Bone marrow (tissue), 2 donors: ENCODE measurements around the gene CYBA.

ENCODE experiments used
- DNase-seq, 2 donors: peaks; one replicate each; lab custom pipeline; 2025; lab: John Stamatoyannopoulos, UW

CYBA gene

DNA sequence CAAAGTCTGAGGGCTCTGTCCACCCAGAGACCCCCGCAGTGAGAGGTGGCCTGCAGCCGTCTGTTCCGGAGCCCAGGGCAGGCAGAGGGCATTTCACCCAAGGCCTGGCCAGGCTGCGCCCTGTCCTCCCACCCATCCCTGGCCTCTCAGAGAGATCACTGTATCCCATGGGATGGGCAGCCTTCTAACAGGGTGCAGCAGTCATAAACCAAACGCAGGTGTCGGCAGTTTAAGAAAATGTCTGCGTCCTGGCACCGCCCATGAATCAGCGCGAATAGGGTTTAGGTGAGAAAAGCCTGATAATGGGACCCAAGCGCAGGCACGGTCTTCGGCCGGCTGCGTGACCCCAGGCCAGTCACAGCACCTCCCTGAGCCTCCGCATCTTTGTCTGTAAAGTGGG, 5.4 kb downstream of the CYBA start:
- no peak for DNase-seq

DNA sequence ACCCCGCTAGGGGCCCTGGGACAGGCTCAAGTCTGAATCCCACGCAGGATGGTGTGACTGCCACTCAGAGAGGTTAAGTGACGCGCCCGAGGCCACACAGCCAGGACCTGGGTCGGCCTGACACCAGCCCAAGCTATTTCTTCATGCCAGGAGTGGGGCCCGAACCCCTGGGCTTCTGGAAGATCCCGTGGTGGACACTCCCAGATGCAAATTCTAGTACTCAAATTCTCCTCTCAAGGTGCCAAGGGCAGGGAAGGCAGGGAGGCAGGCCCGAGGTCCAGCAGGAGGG, 7.3 kb downstream of the CYBA start:
- DNase-seq = no peak

DNA sequence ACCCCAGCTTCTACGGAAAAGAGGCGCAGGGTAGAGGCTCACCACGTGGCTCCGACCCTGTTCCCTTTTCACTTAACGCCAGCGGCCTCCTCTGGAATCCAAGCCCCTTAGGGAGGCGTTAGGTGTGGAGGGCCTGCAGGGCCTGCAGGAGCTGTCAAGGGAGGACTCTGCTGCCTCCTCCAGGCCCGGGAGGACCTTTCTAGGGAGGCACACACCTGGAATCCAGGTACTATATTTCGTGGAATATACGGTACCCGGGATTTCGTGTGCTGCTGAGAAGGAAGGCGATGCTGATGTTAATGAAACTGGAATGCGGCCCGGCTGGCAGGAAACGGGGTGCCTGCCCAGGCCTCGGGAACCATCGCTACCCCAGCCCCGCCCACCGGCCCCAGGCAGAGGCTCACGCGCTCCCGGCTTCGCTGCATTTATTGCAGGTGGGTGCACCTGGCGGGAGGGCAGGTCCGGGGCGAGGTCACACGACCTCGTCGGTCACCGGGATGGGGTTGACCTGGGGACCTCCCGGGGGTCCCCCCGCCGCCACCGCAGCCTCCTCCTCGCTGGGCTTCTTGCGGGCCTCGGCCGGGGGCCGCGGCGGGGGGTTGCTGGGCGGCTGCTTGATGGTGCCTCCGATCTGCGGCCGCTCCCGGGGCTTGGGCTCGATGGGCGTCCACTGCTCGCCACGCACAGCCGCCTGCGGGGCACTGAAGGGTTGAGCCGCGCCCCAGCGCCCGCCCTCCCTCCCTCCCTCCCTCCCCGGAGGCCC, 7.8 kb downstream of the CYBA start:
- DNase-seq = no peak

DNA sequence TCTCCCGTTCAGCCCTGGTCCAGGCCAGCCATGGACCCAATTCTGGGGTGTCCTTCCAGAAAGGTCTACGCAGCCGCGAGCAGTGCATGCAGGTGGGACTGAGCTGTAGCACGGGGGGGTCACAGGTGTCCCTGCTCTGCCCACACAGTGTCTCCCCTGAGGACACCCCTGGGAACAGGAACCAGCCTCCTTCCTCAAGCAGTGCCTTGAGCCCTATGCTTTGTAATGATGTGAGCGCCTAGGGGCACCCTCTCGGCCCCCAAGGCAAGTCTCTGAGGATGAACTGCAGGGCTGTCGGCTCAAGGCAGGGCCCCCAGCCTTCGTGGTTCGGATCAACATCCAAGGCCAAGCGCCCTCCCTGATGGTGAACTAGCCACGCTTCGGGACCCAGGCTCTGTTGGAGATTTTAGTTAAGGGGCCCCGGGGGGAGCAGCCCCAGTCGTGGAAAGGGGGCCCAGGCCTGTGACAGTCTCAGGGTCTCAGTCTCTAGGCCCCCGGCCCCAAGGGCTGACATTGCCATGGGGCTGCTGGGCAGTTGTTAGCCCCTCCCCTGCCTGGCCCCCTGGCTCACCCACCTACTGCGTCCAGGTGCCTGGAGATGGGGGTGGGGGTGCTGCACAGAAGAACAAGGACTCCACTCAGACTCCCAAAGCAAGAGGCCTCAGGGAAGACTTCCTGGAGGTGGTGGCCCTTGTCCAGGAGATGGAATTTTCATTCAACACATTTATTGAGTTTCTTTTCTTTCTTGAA, 10.2 kb downstream of the CYBA start:
- DNase-seq = no peak

DNA sequence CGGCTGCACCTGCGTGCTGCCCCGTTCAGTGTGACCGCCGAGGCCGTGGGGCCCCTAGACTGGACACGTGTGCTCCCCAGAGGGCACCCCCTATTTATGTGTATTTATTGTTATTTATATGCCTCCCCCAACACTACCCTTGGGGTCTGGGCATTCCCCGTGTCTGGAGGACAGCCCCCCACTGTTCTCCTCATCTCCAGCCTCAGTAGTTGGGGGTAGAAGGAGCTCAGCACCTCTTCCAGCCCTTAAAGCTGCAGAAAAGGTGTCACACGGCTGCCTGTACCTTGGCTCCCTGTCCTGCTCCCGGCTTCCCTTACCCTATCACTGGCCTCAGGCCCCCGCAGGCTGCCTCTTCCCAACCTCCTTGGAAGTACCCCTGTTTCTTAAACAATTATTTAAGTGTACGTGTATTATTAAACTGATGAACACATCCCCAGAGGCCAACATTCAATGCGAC, 10.8 kb downstream of the CYBA start:
- DNase-seq = no peak

DNA sequence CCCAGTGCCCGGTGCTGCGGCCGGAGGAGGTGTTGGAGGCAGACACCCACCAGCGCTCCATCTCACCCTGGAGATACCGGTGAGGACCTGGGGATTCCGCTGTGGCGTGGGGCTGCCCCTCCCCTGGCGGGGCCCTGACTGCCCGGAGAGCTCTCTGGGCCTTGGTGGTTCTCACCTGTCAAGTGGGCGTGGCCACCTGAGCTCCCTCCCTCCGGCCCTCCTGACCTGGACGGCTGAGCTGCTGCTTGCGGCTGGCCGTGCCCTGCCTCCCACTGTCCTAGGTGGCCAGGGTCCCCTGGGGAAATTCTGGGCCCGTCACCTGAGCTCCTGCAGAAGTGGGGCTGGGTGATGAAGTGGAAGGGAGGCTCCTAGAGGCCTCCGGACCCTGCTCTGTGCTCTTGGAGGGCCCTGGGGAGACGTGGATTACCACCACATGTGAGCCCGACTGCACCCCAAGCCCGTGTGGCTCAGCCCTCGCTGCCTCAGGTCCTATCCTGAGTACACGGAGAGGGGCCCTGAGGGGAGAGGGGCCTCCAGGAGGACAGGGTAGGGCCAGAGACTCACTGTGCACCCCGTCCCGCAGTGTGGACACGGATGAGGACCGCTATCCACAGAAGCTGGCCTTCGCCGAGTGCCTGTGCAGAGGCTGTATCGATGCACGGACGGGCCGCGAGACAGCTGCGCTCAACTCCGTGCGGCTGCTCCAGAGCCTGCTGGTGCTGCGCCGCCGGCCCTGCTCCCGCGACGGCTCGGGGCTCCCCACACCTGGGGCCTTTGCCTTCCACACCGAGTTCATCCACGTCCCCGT, 11.4 kb downstream of the CYBA start:
- DNase-seq = no peak

DNA sequence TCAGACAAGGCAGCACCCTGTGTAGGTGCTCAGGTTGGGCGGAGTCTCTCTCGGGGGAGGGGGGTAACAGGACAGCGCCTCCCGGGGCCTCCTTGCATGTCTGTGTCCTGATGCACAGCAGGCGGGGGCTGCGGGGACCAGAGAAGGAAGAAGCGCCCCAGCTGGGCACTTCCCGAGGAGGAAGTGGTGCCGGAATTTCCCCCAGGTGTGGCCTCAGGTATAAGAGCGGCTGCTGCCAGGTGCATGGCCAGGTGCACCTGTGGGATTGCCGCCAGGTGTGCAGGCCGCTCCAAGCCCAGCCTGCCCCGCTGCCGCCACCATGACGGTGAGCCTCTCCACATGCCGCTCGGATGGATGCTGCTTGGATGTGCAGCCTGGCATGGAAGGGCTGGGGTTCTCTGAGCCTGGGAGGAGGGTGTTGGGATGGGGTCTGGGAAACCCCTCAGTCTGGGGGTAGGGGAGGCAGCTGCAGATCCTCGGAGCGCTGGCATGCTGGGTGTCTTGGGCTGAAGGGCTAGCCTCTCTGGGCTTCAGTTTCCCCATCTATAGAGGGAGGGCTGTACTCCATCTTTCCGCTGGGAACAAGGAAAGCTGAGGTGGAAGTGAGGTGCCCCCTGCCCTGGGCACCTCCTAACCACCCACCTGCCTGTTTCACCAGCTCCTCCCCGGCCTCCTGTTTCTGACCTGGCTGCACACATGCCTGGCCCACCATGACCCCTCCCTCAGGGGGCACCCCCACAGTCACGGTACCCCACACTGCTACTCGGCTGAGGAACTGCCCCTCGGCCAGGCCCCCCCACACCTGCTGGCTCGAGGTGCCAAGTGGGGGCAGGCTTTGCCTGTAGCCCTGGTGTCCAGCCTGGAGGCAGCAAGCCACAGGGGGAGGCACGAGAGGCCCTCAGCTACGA, 12.3 kb downstream of the CYBA start, which contains the start of gene IL17C:
Gene IL17C (plus strand): TSS at position 250 of the 908 bp plus-strand sequence. CDS start 70 bp downstream, at position 320.
- DNase-seq = no peak

DNA sequence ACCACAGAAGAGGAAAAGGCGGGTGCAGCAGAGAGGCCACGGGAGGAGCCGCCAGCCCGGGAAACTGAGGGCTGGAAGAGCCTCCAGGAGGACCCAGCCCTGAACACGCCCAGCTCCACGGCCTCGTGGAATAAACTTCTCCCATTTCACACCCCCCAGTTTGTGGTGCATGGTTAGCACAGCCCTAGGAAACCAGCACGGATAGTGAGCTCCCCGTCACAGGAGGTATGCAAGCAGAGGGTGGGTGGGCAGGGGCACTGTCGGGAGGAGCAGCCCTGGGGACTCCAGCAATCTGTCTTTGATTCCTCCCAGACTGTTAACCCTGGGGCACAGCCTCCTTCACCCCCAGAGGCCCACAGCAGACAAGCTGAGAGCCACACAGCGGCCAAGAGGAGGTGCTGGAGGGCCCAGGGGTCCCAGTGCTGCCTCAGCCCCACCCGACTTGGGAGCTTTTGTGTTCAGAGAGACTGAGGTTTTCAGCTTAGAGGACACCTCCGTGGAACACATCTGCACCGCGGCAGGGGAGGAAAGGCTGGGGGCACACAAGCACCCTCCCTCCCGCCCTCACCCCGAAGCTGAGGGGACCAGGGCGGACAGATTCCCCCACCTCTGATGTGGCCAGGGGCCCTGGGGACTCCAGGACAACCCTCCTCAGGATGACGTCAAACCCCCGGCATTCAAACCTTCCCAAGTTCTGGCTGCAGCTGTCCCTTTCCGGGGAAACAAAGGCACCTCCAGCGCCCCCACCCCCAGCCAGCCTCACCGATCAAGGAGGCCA, 14.2 kb downstream of the CYBA start:
- no peak for DNase-seq

DNA sequence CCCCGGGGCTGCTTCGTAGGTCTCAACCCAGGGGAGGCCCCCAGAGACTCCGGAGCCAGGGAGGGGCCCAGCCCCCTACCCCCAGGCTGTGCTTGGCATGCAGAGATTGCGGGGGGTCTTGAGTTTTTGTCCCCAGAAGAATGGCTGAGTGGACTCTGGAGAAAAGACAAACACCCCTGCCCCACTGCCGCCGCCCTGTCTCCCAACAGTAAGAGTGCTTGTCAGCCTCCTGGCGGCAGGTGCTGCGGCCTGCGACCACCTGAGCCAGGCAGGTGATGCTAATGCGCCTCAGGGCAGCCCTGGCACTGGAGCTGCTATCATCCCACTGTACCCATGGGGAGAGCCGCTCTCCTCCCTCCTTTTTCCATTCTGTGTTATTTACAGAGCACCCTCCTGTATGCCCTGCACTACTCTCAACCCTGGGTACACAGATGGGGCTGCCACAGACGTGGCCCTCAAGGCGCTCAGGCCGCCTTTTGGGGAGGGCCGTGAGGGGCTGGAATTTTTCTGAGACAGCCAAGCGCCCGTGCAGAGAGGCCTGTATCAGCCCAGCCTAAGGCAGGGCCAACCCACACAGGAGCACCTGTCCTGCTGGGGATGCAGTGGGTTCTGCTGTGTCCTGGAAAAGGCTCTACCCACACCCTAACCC, 15.1 kb downstream of the CYBA start:
- DNase-seq = no peak

DNA sequence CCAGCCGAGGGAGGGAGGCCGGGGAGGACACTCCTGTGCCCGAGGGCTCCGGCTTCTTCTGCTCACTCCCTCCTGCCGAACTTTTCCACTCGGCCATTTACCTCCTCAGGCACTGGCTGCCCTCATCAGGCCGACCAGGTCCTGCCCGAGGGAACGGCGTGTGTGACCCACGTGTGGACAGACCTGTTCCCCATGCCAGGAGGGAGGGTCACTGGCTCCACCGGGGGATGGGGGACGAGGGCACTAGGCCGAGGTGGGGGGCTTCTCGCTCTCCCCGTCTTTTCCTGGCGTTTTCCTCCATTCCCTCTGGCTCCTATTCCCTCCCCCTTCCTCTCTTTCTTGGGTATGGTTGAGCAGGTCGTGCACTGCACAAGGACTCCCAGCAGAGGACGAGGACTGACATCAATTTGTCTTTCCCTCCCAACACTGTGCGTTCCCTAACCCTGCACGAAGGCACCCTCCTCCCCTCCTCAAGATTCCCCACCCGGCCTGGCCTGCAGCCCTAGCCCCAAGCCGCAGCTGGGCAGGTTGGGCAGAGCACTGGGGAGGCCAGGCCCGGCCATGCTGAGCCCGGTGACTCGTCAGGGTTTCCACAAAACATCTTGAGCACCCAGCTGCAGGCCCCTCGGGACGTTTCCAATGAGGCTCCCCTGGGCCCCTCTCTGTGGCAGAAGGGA, 15.7 kb downstream of the CYBA start:
- peak in 1 of 2 donors; percentile 40 for DNase-seq

DNA sequence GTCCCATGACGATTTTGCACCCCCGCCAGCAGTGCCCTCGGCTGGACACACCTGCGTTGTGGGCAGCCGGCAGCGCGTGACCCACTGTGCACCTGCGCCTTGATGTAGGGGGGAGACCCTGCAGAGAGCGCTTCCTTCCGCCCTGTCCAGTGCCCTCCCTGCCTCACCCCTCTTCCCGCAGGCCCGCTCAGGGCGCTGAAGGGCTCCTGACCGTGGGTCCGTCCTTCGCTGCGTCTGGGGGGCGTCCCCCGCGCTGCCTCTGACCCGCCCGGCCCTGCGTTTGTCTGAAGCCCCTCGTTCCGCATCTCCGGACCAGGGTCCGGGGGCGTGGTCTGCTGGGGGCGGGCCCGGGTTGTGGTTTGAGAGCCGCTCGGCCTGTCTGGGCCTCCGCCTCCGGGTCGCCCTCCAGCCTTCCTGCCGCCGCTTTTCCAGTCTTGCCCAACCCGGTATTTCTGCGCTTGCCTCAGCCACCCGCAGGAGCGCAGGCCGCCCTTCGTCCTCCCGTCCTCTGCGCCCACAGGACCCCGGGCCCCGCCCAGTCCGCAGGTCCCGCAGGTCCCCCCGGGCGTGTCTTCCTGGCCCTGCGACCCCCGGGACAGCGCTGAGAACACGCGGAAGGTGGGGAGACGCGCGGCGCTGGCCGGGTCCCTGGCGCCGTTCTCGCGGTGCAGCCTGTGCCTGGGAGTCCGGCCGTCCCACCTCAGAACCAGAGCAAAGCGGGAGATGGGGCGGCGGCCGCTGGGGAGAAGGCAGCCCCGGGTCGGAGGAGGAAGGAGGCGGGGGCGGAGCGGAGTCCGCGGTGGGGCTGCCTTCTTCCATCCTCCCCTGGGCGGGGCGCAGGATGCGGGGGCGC, 16.5 kb downstream of the CYBA start:
- DNase-seq = peak in 1 of 2 donors; percentile 85

DNA sequence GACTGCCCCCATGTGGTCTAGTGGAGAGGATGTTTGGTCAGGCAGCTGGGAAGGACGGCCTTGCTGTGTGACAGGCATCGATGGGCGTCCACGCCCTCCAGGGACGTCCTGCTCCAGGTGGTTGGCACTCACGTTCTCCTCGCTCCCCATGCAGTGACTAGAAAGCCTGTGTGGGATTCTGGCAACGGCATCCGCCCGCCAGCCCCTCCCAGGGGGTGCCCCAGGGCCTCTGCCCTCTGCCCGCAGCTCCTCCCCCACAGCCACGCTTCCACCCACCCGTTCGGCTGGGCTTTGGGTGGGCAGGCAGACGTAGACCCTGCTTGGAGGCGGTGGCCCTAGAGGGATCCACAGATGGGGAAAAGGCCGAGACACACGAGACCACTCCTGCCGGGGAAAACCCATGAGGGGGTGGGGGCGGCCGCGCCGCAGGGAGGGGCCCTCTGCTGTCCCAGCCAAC, 17.1 kb downstream of the CYBA start:
- DNase-seq = peak in 1 of 2 donors; percentile 48

DNA sequence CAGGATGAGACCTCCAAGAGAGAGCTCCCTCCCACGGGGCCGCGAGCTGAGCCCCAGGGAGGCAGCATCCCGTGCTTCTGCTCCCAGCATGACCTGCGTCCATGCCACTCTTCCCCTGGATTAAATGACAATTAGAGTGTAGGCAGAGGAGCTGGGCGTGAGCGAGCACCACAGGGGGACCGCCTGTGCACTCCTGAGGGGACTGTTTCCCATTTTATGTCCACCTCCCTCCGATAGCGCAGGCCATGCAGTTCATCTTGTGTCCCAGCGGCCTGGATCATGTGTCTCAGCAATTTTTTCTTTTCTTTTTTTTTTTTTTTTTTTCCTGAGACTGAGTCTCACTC, 18.3 kb downstream of the CYBA start:
- DNase-seq = no peak

DNA sequence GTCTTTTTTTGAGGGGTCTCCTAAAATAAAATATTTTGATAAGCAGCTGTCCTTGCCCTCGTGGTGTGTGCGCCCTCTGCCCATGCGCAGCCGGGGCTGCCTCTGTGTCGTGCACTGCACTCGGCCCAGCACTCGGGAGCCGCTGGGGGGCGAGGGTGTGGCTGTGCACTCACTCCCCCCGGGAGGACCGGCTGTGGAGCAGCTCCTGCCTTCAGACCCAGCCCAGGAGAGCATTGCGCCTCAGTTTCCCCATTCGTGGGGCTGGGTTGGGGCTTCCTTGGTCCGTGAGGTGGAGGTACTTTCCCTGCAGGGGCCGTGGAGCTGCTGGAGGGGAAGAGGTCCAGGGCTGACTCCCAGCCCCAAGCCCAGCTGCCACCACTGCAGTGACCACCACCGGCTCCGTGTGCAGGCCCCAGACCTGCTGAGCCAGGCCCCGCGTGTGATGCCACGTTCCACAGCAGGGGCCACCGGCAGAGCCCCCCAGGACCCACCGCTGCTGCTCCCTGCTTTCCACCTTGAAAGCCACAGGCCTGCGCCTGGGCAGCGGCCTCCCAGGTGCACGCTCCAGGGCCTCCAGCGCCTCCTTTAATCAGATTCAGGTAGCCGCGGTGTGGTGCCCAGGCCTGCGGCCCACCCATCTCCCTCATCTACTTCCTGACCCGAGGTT, 18.8 kb downstream of the CYBA start:
- no peak for DNase-seq

DNA sequence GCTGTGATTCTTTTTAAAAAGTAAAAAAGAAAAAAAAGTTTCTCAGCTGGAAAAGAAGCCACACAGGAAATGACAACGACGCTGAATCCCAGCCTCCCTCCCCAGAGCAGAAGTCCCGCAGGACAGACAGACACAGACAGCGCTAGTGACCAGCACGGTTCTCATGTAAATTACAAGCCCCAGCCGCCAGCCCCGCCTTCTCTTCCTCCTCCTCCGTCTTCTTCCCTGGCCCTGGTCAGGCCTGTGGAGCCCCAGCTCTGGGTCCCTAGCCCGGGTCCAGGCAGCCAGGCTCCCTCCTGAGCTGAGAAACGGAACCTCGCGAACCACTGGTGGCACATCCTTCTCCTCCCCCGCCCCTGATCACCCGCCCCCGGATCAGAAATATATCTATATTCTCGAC, 19.5 kb downstream of the CYBA start:
- DNase-seq = no peak

DNA sequence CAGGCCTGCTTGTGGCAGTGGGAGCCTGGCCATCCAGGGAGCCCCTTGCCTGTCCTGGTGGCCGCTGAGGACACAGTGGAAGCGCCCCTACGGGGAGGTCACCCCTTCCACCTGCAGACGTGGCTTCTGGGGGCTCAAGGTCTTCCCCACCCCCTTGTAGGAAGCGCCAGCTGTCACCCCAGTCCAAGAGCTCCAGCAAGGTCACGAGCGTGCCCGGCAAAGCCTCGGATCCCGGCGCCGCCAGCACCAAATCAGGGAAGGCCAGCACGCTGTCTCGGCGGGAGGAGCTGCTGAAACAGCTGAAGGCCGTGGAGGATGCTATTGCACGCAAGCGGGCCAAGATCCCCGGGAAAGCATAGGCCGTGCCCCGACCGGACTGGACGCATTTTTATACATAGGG, 19.9 kb downstream of the CYBA start:
- DNase-seq = no peak

DNA sequence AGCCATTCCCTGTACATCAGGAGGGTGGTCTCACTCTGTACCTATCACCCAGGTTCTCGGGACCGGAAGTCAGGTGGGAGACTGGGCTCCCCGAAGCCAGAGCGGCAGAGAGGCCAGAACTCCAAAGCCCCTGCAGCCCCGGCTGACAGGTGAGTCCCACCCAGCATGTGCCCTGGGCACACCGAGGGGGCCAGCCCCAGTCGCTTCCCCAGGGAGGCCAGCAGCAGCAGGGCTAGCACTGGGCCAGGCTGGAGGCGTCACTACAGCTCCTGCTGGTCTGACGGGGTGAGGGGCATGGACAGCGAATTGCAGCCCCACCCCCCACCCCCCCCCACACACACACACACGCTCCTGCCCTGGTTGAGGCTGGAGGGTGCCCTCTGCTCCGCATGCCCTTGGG, 20.4 kb downstream of the CYBA start:
- DNase-seq = no peak

DNA sequence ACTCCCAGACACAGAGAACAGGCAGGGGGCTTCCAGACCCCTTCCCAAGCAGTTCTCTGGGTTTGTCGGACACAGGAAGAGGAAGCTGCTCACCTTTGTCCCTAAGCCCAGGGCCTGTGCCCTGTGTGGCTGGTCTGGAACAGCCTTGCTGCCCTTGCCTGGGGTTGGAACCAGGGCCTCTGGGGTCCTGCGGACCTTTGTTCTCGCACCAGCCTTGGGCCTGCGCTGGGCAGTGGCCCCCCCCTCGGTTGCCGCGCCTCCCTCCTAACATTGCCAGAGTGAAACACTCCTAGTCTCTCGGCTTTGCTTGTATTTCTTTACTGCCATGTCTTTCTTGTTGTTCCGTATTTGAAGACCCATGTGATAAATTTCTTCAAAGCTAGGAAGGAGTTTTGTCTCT, 21.0 kb downstream of the CYBA start:
- DNase-seq = no peak
